ENCODE data around the gene ACKR3. TPM values are rescaled to one million over a fixed set of nuclear protein-coding genes. Genes with fewer than 3 reads are reported as not detected.

Gene ACKR3
- total and polyA plus RNA-seq, 2 of the 4 experiments (the other 2 are of a cell fraction) = not detected

DNA sequence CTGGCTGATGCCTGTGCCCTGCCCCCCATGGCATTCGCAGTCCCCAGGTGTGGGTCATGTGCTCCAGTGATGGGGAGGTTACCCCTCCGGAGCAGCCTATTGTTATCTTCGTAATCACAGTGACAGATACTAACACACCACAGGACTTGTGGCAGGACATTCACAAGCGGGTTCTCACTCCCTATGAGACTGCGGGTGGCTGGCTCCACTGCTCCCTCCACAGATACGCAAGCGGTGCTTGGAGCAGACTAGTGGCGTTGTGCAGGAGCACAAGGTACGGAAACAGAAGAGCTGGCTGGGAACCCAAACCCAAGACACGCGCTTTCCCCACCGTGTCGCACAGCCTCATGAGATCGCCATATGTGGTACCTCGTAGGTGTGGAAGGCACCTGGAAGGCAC lies 52.2 kb downstream of the ACKR3 start:
- dilution Hi-C loops (cut with HindIII; ENCODE audit: low sequenced_read_pairs, unreplicated experiment) = no loop called here
- no peak for ATAC-seq (ENCODE audit: low read depth)
- CTCF ChIA-PET = no interaction called here

More for the DNA sequence above, 52.2 kb downstream of the ACKR3 start:
- Histone ChIP-seq H3K9me3 (ENCODE audit: control insufficient read depth, insufficient read depth, low read length) (no peaks in the 10 kb centered on the region; the same call in 1 of the 2 replicates), H3K14ac (replicated peaks; ENCODE audit: low read depth, low read length) (no peak overlapping the region), H3K4me1 (ENCODE audit: control insufficient read depth, insufficient read depth, low read length) (no peaks in the 10 kb centered on the region), H4K91ac (ENCODE audit: insufficient read depth, low read depth, low read length) (no peak overlapping the region), H3K27ac (ENCODE audit: insufficient read depth, low read length) (no peak overlapping the region), H3K9ac (ENCODE audit: low read depth, low read length) (no peak overlapping the region), H2AK5ac (ENCODE audit: low read depth, low read length) (no peak overlapping the region), H3K4ac (ENCODE audit: low read depth, low read length) (no peak overlapping the region), H2BK15ac (ENCODE audit: low read depth, low read length) (no peak overlapping the region), H2BK5ac (ENCODE audit: low read depth, low read length, poor library complexity, severe bottlenecking) (no peak overlapping the region), H3K4me2 (ENCODE audit: low read depth, low read length) (no peak overlapping the region), H3K4me3 (ENCODE audit: insufficient read depth, low read depth, low read length) (no peak overlapping the region), H3K36me3 (ENCODE audit: control insufficient read depth, insufficient read depth, low read length) (no peaks in the 10 kb centered on the region), H2BK20ac (ENCODE audit: low read depth, low read length) (no peak overlapping the region), H2BK120ac (ENCODE audit: low read depth, low read length) (no peak overlapping the region), H4K5ac (ENCODE audit: low read depth, low read length) (no peak overlapping the region), H4K20me1 (ENCODE audit: insufficient read depth, low read length) (no peaks in the 10 kb centered on the region), H3K23ac (ENCODE audit: low read depth, low read length) (no peak overlapping the region), H2AK9ac (replicated peaks; ENCODE audit: low read depth, low read length, poor library complexity) (no peak overlapping the region), H4K8ac (ENCODE audit: low read depth in 2 of 2, low read length in 2 of 2) (no peak overlapping the region), H3K9me1 (ENCODE audit: insufficient read depth, low read length) (no peaks in the 10 kb centered on the region), H3K79me1 (ENCODE audit: low read depth in 1 of 2, low read length in 2 of 2) (no peaks in the 10 kb centered on the region), H3K18ac (ENCODE audit: low read depth, low read length) (no peak overlapping the region), H3K27me3 (ENCODE audit: control insufficient read depth, insufficient read depth, low read length) (peaks cover 25% of the 10 kb centered on the region; the same call in 1 of the 2 replicates), H2AFZ (replicated peaks; ENCODE audit: low read length, poor library complexity) (no peak overlapping the region), H3K56ac (ENCODE audit: extremely low read depth, insufficient read depth, low read length) (no peak overlapping the region)
- POLR2A ChIA-PET (ENCODE audit: unreplicated experiment) = no interaction called here
- TF ChIP-seq RCOR1 (IDR thresholded peaks at IDR 0.05; ENCODE audit: insufficient replicate concordance, low read length) = no peak
- TF ChIP-seq, protein P1, sequence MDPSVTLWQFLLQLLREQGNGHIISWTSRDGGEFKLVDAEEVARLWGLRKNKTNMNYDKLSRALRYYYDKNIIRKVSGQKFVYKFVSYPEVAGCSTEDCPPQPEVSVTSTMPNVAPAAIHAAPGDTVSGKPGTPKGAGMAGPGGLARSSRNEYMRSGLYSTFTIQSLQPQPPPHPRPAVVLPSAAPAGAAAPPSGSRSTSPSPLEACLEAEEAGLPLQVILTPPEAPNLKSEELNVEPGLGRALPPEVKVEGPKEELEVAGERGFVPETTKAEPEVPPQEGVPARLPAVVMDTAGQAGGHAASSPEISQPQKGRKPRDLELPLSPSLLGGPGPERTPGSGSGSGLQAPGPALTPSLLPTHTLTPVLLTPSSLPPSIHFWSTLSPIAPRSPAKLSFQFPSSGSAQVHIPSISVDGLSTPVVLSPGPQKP (IDR thresholded peaks at IDR 0.05; ENCODE audit: borderline replicate concordance, low read depth, low read length) = no peak
- TF ChIP-seq SMC3 (IDR thresholded peaks at IDR 0.05; ENCODE audit: low read depth, low read length) = no peak
- no peak for TF ChIP-seq NFE2L2 (IDR thresholded peaks at IDR 0.05; ENCODE audit: low read depth, low read length)
- no peak for TF ChIP-seq CEBPB (IDR thresholded peaks at IDR 0.05; ENCODE audit: low read depth, low read length)
- TF ChIP-seq FOS (IDR thresholded peaks at IDR 0.05; ENCODE audit: low read depth, low read length) = no peak
- TF ChIP-seq MXI1 (IDR thresholded peaks at IDR 0.05; ENCODE audit: borderline replicate concordance, low read depth, low read length) = no peak
- no peak for TF ChIP-seq CHD1 (IDR thresholded peaks at IDR 0.05; ENCODE audit: low read depth, low read length)
- TF ChIP-seq RFX5 (IDR thresholded peaks at IDR 0.05; ENCODE audit: low read depth, low read length) = no peak
- TF ChIP-seq MAFK (IDR thresholded peaks at IDR 0.05; ENCODE audit: low read depth, low read length) = no peak
- no peak for TF ChIP-seq MAZ (IDR thresholded peaks at IDR 0.05; ENCODE audit: borderline replicate concordance, low read depth, low read length)
- TF ChIP-seq BHLHE40 (IDR thresholded peaks at IDR 0.05; ENCODE audit: low read depth, low read length) = no peak
- TF ChIP-seq, protein P2, sequence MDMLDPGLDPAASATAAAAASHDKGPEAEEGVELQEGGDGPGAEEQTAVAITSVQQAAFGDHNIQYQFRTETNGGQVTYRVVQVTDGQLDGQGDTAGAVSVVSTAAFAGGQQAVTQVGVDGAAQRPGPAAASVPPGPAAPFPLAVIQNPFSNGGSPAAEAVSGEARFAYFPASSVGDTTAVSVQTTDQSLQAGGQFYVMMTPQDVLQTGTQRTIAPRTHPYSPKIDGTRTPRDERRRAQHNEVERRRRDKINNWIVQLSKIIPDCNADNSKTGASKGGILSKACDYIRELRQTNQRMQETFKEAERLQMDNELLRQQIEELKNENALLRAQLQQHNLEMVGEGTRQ (IDR thresholded peaks at IDR 0.05; ENCODE audit: low read depth, low read length) = no peak
- no peak for TF ChIP-seq POLR2A (IDR thresholded peaks at IDR 0.05; ENCODE audit: low read depth, low read length)
- TF ChIP-seq, protein P3, sequence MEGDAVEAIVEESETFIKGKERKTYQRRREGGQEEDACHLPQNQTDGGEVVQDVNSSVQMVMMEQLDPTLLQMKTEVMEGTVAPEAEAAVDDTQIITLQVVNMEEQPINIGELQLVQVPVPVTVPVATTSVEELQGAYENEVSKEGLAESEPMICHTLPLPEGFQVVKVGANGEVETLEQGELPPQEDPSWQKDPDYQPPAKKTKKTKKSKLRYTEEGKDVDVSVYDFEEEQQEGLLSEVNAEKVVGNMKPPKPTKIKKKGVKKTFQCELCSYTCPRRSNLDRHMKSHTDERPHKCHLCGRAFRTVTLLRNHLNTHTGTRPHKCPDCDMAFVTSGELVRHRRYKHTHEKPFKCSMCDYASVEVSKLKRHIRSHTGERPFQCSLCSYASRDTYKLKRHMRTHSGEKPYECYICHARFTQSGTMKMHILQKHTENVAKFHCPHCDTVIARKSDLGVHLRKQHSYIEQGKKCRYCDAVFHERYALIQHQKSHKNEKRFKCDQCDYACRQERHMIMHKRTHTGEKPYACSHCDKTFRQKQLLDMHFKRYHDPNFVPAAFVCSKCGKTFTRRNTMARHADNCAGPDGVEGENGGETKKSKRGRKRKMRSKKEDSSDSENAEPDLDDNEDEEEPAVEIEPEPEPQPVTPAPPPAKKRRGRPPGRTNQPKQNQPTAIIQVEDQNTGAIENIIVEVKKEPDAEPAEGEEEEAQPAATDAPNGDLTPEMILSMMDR (conservative IDR thresholded peaks at IDR 0.05; ENCODE audit: low read depth, low read length) = no peak
- no peak for TF ChIP-seq RAD21 (IDR thresholded peaks at IDR 0.05; ENCODE audit: low read length)
- no TSS peak for BruUV-seq (replicated peaks)
- intact Hi-C loops (cut with micrococcal nuclease) (no loop called here), in situ Hi-C loops (cut with MboI; ENCODE audit: low sequenced_read_pairs) (no loop called here)
- 79% methylated on average over 5 of the region's 15 CpGs; no CpG with 5 or more reads in 1 of the 2 experiments for WGBS, 2 experiments (ENCODE audit: extremely low coverage in 2 of 2, insufficient read length in 1 of 2)
- DNase-seq = no peak
